ENCODE results near the gene AZGP1. TPM values are rescaled to one million over a fixed set of nuclear protein-coding genes. Genes with fewer than 3 reads are reported as not detected.
"Not testable (repeated sequence)": the region's sequence is repeated elsewhere in the genome, so short reads cannot be mapped to it uniquely, and the experiment has no call there.

The AZGP1 gene
- total and polyA plus RNA-seq, 7 experiments from 2014 or later: not detected

- H3K4me3 ChIP-seq (ENCODE audit: low read length); H3K27me3 ChIP-seq (ENCODE audit: control insufficient read depth in 2 of 2, insufficient read depth in 2 of 2, low read length in 2 of 2); DNase-seq; H3K36me3 Mint-ChIP-seq; H3K4me3 Mint-ChIP-seq; ATAC-seq; H3K27ac Mint-ChIP-seq; H3K27ac ChIP-seq (ENCODE audit: low read depth, low read length); H3K36me3 ChIP-seq (ENCODE audit: control insufficient read depth in 2 of 3, insufficient read depth in 3 of 3, low read length in 3 of 3); H3K4me1 ChIP-seq (ENCODE audit: control insufficient read depth in 2 of 2, insufficient read depth in 2 of 2, low read length in 2 of 2); intact Hi-C loops (cut with micrococcal nuclease); H3K9me3 ChIP-seq (ENCODE audit: control insufficient read depth in 2 of 3, low read length in 3 of 3): not testable (repeated sequence)
- H3K27me3 Mint-ChIP-seq: peaks cover 0 to 13% (median 4%) of the 10 kb centered on the region in 5 donors
- CTCF ChIA-PET: interaction anchor here (0.8 to 3.4 kb wide), 4 partner anchors 22 to 96 kb away, joined by 3 to 19 read pairs (median 9); partner anchors contain the start of gene GJC3
- peaks cover 0 to 15% (median 0%) of the 10 kb centered on the region in 11 donors for H3K9me3 Mint-ChIP-seq
- H3K4me1 Mint-ChIP-seq: peaks cover 0 to 10% (median 0%) of the 10 kb centered on the region in 7 donors
- POLR2A ChIA-PET: interaction anchor here (2.0 kb wide), 1 partner anchor 21 kb away, joined by 6 read pairs; the partner anchor contains the start of gene GJC3
These were observed 25.0 kb downstream of the AZGP1 start for GRCh38 chr7:99950819-99951218.

- no peak for ATAC-seq
- CTCF ChIA-PET: interaction anchor here (0.6 to 3.4 kb wide), 8 partner anchors 14 to 97 kb away, joined by 3 to 19 read pairs (median 4); partner anchors contain the start of genes GJC3 and TRIM4
These were observed 26.1 kb downstream of the AZGP1 start for GRCh38 chr7:99949645-99950228.

GRCh38 chr7:99947608-99948007 lies 28.2 kb downstream of the AZGP1 start:
- peaks cover 0 to 4% of the 10 kb centered on the region in 2 donors for H3K4me1 ChIP-seq (ENCODE audit: control insufficient read depth in 2 of 2, insufficient read depth in 2 of 2, low read length in 2 of 2)
- H3K9me3 ChIP-seq (ENCODE audit: control insufficient read depth in 2 of 3, low read length in 3 of 3): no peaks in the 10 kb centered on the region
- Mint-ChIP-seq H3K27me3 (peaks cover 0 to 23% (median 4%) of the 10 kb centered on the region in 5 donors), H3K4me1 (peaks cover 5 to 15% (median 12%) of the 10 kb centered on the region in 7 donors), H3K9me3 (peaks cover 0 to 15% (median 1%) of the 10 kb centered on the region in 11 donors), H3K4me3 (no peak overlapping the region), H3K27ac (no peak overlapping the region), H3K36me3 (peaks cover 0 to 3% (median 0%) of the 10 kb centered on the region in 5 donors)
- POLR2A ChIA-PET: interaction anchor here (0.9 to 1.5 kb wide), 2 partner anchors 28 to 34 kb away, joined by 3 to 4 read pairs; partner anchors contain the start of gene TRIM4
- no peak overlapping the region for H3K4me3 ChIP-seq (ENCODE audit: low read length)
- H3K27ac ChIP-seq (ENCODE audit: low read depth, low read length): no peak overlapping the region
- DNase-seq (no peak), ATAC-seq (no peak)
- intact Hi-C loops (cut with micrococcal nuclease): no loop called here
- no peaks in the 10 kb centered on the region for H3K27me3 ChIP-seq (ENCODE audit: control insufficient read depth in 2 of 2, insufficient read depth in 2 of 2, low read length in 2 of 2)
- H3K36me3 ChIP-seq (ENCODE audit: control insufficient read depth in 2 of 3, insufficient read depth in 3 of 3, low read length in 3 of 3): no peaks in the 10 kb centered on the region
- CTCF ChIA-PET: interaction anchor here (0.6 kb wide), 1 partner anchor 31 kb away, joined by 3 read pairs; no protein-coding TSS in a partner anchor

More at GRCh38 chr7:99949645-99950228, 26.1 kb downstream of the AZGP1 start:
- intact Hi-C loops (cut with micrococcal nuclease): loop anchor here (1.0 kb wide), 2 partner anchors 20 to 36 kb away; partner anchors contain the start of gene GJC3 (in 1 of the 2)
- peaks cover 0 to 15% (median 0%) of the 10 kb centered on the region in 11 donors for H3K9me3 Mint-ChIP-seq
- Histone ChIP-seq H3K9me3 (ENCODE audit: control insufficient read depth in 2 of 3, low read length in 3 of 3) (no peaks in the 10 kb centered on the region), H3K36me3 (ENCODE audit: control insufficient read depth in 2 of 3, insufficient read depth in 3 of 3, low read length in 3 of 3) (no peaks in the 10 kb centered on the region), H3K4me1 (ENCODE audit: control insufficient read depth in 2 of 2, insufficient read depth in 2 of 2, low read length in 2 of 2) (no peaks in the 10 kb centered on the region), H3K27ac (ENCODE audit: low read depth, low read length) (no peak overlapping the region), H3K4me3 (ENCODE audit: low read length) (no peak overlapping the region), H3K27me3 (ENCODE audit: control insufficient read depth in 2 of 2, insufficient read depth in 2 of 2, low read length in 2 of 2) (no peaks in the 10 kb centered on the region)
- no peak overlapping the region for H3K4me3 Mint-ChIP-seq
- no peak overlapping the region for H3K27ac Mint-ChIP-seq
- peak in 5 of 9 donors; percentile 17 to 38 (median 28) for DNase-seq
- POLR2A ChIA-PET: interaction anchor here (1.8 to 2.0 kb wide), 2 partner anchors 20 to 35 kb away, joined by 6 to 7 read pairs; partner anchors contain the start of gene GJC3
- H3K36me3 Mint-ChIP-seq: peaks cover 0 to 3% (median 0%) of the 10 kb centered on the region in 5 donors
- H3K27me3 Mint-ChIP-seq: peaks cover 0 to 14% (median 0%) of the 10 kb centered on the region in 5 donors
- H3K4me1 Mint-ChIP-seq: peaks cover 0 to 10% (median under 1%) of the 10 kb centered on the region in 7 donors

GRCh38 chr7:99944497-99945070 lies 31.2 kb downstream of the AZGP1 start:
- Histone ChIP-seq H3K27me3 (ENCODE audit: control insufficient read depth in 2 of 2, insufficient read depth in 2 of 2, low read length in 2 of 2) (no peaks in the 10 kb centered on the region), H3K4me1 (ENCODE audit: control insufficient read depth in 2 of 2, insufficient read depth in 2 of 2, low read length in 2 of 2) (peaks cover 0 to 4% of the 10 kb centered on the region in 2 donors), H3K27ac (ENCODE audit: low read depth, low read length) (no peak overlapping the region), H3K9me3 (ENCODE audit: control insufficient read depth in 2 of 3, low read length in 3 of 3) (no peaks in the 10 kb centered on the region), H3K36me3 (ENCODE audit: control insufficient read depth in 2 of 3, insufficient read depth in 3 of 3, low read length in 3 of 3) (no peaks in the 10 kb centered on the region), H3K4me3 (ENCODE audit: low read length) (no peak overlapping the region)
- H3K4me1 Mint-ChIP-seq: peaks cover 5 to 15% (median 12%) of the 10 kb centered on the region in 7 donors
- no peak overlapping the region for H3K27ac Mint-ChIP-seq
- H3K27me3 Mint-ChIP-seq: peaks cover 5 to 27% (median 17%) of the 10 kb centered on the region in 5 donors
- H3K4me3 Mint-ChIP-seq: peak overlapping the region in 6 of 10 donors; percentile 24 to 69 (median 62)
- ATAC-seq (no peak), DNase-seq (no peak)
- intact Hi-C loops (cut with micrococcal nuclease): no loop called here
- peaks cover 0 to 1% (median 0%) of the 10 kb centered on the region in 11 donors for H3K9me3 Mint-ChIP-seq
- peaks cover 0 to 2% (median 0%) of the 10 kb centered on the region in 5 donors for H3K36me3 Mint-ChIP-seq
- ChIA-PET CTCF (interaction anchor here (0.6 to 1.2 kb wide), 2 partner anchors 29 to 888 kb away, joined by 3 to 8 read pairs; no protein-coding TSS in a partner anchor), POLR2A (interaction anchor here (0.7 to 1.3 kb wide), 4 partner anchors 15 to 27 kb away, joined by 3 to 4 read pairs (median 3); partner anchors contain the start of genes GJC3 and TRIM4)

- H3K9me3 Mint-ChIP-seq: peaks cover 0 to 6% (median 4%) of the 10 kb centered on the region in 11 donors
- H3K27ac Mint-ChIP-seq: peak overlapping the region in 5 of 9 donors; percentile 3 to 81 (median 64)
- CTCF ChIA-PET: interaction anchor here (0.6 to 1.2 kb wide), 3 partner anchors 28 to 1121 kb away, joined by 3 to 8 read pairs (median 3); no protein-coding TSS in a partner anchor
These were observed 32.0 kb downstream of the AZGP1 start for GRCh38 chr7:99943641-99944496.

More at GRCh38 chr7:99943641-99944496, 32.0 kb downstream of the AZGP1 start:
- Histone ChIP-seq H3K4me3 (ENCODE audit: low read length) (peak overlapping the region; percentile 26), H3K4me1 (ENCODE audit: control insufficient read depth in 2 of 2, insufficient read depth in 2 of 2, low read length in 2 of 2) (peaks cover 0 to 4% of the 10 kb centered on the region in 2 donors), H3K27me3 (ENCODE audit: control insufficient read depth in 2 of 2, insufficient read depth in 2 of 2, low read length in 2 of 2) (no peaks in the 10 kb centered on the region), H3K9me3 (ENCODE audit: control insufficient read depth in 2 of 3, low read length in 3 of 3) (no peaks in the 10 kb centered on the region), H3K27ac (ENCODE audit: low read depth, low read length) (no peak overlapping the region), H3K36me3 (ENCODE audit: control insufficient read depth in 2 of 3, insufficient read depth in 3 of 3, low read length in 3 of 3) (no peaks in the 10 kb centered on the region)
- Mint-ChIP-seq H3K4me1 (peaks cover 5 to 15% (median 12%) of the 10 kb centered on the region in 7 donors), H3K4me3 (peak overlapping the region; percentile 21 to 72 (median 55)), H3K27me3 (peaks cover 5 to 28% (median 23%) of the 10 kb centered on the region in 5 donors), H3K36me3 (peaks cover 0 to 1% (median 0%) of the 10 kb centered on the region in 5 donors)
- DNase-seq: no peak
- ATAC-seq: no peak
- intact Hi-C loops (cut with micrococcal nuclease): no loop called here
- POLR2A ChIA-PET: interaction anchor here (0.7 to 1.3 kb wide), 3 partner anchors 14 to 26 kb away, joined by 3 to 4 read pairs (median 3); partner anchors contain the start of genes GJC3 and TRIM4
